DOHH2 (cell line): ENCODE data around the gene FRAS1.
"Not testable (repeated sequence)": the region's sequence is repeated elsewhere in the genome, so short reads cannot be mapped to it uniquely, and the experiment has no call there.

Experiments
- H3F3A ChIP-seq: fragments of 200-600 bp; sonication (generic), shearing (Covaris generic); 2 replicates; pipeline ENCODE4 v1.6.0; 2016; ENCODE audit warnings: antibody characterized with exemption, mild to moderate bottlenecking; ENCODE audit not compliant: control insufficient read depth, insufficient read depth
- H3K27ac ChIP-seq: fragments of 200-600 bp; sonication (generic); 2 replicates; pipeline ENCODE4 v1.5.1; 2014; ENCODE audit warnings: low read depth, mild to moderate bottlenecking, low read length, moderate library complexity
- H3K27me3 ChIP-seq: fragments of 200-600 bp; sonication (generic); 2 replicates; pipeline ENCODE4 v1.6.1; 2014; ENCODE audit warnings: mild to moderate bottlenecking, low read length, mixed read lengths; ENCODE audit not compliant: control insufficient read depth
- H3K36me3 ChIP-seq: fragments of 200-600 bp; sonication (generic); 2 replicates; pipeline ENCODE4 v1.6.1; 2014; ENCODE audit warnings: mild to moderate bottlenecking, low read length, moderate library complexity, mixed read lengths; ENCODE audit not compliant: control insufficient read depth
- H3K4me1 ChIP-seq: fragments of 200-600 bp; sonication (generic); 2 replicates; pipeline ENCODE4 v1.6.1; 2014; ENCODE audit warnings: mild to moderate bottlenecking, low read length, mixed read lengths; ENCODE audit not compliant: control insufficient read depth
- H3K4me2 ChIP-seq: fragments of 200-600 bp; sonication (generic); 2 replicates; pipeline ENCODE4 v1.6.0; 2014; ENCODE audit warnings: mild to moderate bottlenecking, low read length, moderate library complexity
- H3K4me3 ChIP-seq: fragments of 200-600 bp; sonication (generic); 2 replicates; pipeline ENCODE4 v1.5.1; 2014; ENCODE audit warnings: mild to moderate bottlenecking, low read length, mixed read lengths
- H3K79me2 ChIP-seq: fragments of 200-600 bp; sonication (generic); 2 replicates; pipeline ENCODE4 v1.6.1; 2014; ENCODE audit warnings: mild to moderate bottlenecking, low read length, mixed read lengths; ENCODE audit not compliant: control insufficient read depth
- H3K9me2 ChIP-seq: fragments of 200-600 bp; sonication (generic); replicated peaks from 2 replicates; pipeline ENCODE4 v1.6.1; 2014; ENCODE audit warnings: mild to moderate bottlenecking, low read length, mixed read lengths; ENCODE audit not compliant: control insufficient read depth
- H3K9me3 ChIP-seq: fragments of 200-600 bp; sonication (generic); 2 replicates; pipeline ENCODE4 v1.6.1; 2014; ENCODE audit warnings: antibody characterized with exemption, low read length, mixed read lengths; ENCODE audit not compliant: control insufficient read depth, insufficient read depth
- H4K20me1 ChIP-seq: fragments of 200-600 bp; sonication (generic); 2 replicates; pipeline ENCODE4 v1.6.0; 2014; ENCODE audit warnings: low read depth, mild to moderate bottlenecking, antibody characterized with exemption, low read length, moderate library complexity; ENCODE audit not compliant: control insufficient read depth, insufficient read depth
- CTCF ChIP-seq: fragments of 200-600 bp; sonication (generic); IDR thresholded peaks from one replicate; pipeline ENCODE4 v1.5.1; 2014; ENCODE audit warnings: antibody characterized with exemption, mild to moderate bottlenecking, low read depth, low read length; ENCODE audit not compliant: poor library complexity, severe bottlenecking
- EZH2phosphoT487 ChIP-seq: fragments of 200-600 bp; sonication (generic); IDR thresholded peaks from 2 replicates; pipeline ENCODE4 v1.6.1; 2017; ENCODE audit warnings: borderline replicate concordance, mild to moderate bottlenecking, antibody characterized with exemption, low read length, moderate library complexity, mixed read lengths

Gene FRAS1

GRCh38 chr4:78267790-78268189, 210.7 kb downstream of the FRAS1 start:
- Histone ChIP-seq H3K36me3 (no peaks in the 10 kb centered on the region), H3K4me2 (no peak overlapping the region), H4K20me1 (no peaks in the 10 kb centered on the region), H3K9me3 (no peaks in the 10 kb centered on the region), H3K9me2 (no peaks in the 10 kb centered on the region), H3K4me1 (no peaks in the 10 kb centered on the region), H3F3A (no peaks in the 10 kb centered on the region), H3K79me2 (no peaks in the 10 kb centered on the region), H3K4me3 (no peak overlapping the region), H3K27me3 (no peaks in the 10 kb centered on the region), H3K27ac (no peak overlapping the region)
- no peak for TF ChIP-seq EZH2phosphoT487
- no peak for TF ChIP-seq CTCF

GRCh38 chr4:78268597-78268996, 211.5 kb downstream of the FRAS1 start:
- no peak for TF ChIP-seq CTCF
- TF ChIP-seq EZH2phosphoT487 = no peak
- Histone ChIP-seq H3K27ac (no peak overlapping the region), H3K79me2 (no peaks in the 10 kb centered on the region), H3K4me2 (no peak overlapping the region), H3K4me3 (no peak overlapping the region), H3K9me3 (no peaks in the 10 kb centered on the region), H3K27me3 (no peaks in the 10 kb centered on the region), H3F3A (no peaks in the 10 kb centered on the region), H3K9me2 (no peaks in the 10 kb centered on the region), H3K36me3 (no peaks in the 10 kb centered on the region), H4K20me1 (no peaks in the 10 kb centered on the region), H3K4me1 (no peaks in the 10 kb centered on the region)

GRCh38 chr4:78275450-78275849, 218.3 kb downstream of the FRAS1 start:
- not testable (repeated sequence) for H3K4me1 ChIP-seq, H3K4me3 ChIP-seq, H3K79me2 ChIP-seq, H3K9me2 ChIP-seq, H3K27me3 ChIP-seq, H3K36me3 ChIP-seq, H3K9me3 ChIP-seq, H3K27ac ChIP-seq, H4K20me1 ChIP-seq, H3F3A ChIP-seq, H3K4me2 ChIP-seq

- Histone ChIP-seq H3K36me3 (no peaks in the 10 kb centered on the region), H3K27me3 (no peaks in the 10 kb centered on the region), H3K27ac (no peak overlapping the region), H3K4me2 (no peak overlapping the region), H3K9me2 (no peaks in the 10 kb centered on the region), H4K20me1 (no peaks in the 10 kb centered on the region), H3K4me3 (no peak overlapping the region), H3K79me2 (no peaks in the 10 kb centered on the region), H3K4me1 (no peaks in the 10 kb centered on the region), H3K9me3 (no peaks in the 10 kb centered on the region), H3F3A (no peaks in the 10 kb centered on the region)
- no peak for TF ChIP-seq CTCF
- TF ChIP-seq EZH2phosphoT487 = no peak
Observed at GRCh38 chr4:78286281-78286680, 229.2 kb downstream of the FRAS1 start.
